Colonic mucosa (tissue), 4 donors: ENCODE measurements around the gene C19orf38. TPM values are rescaled to one million over a fixed set of nuclear protein-coding genes. Genes with fewer than 3 reads are reported as not detected.

Experiments
- DNase-seq: peaks from one replicate; pipeline ENCODE4 v3.0.0-alpha.2; 2020
- H3K27ac ChIP-seq: fragments of 200-600 bp; one replicate; pipeline ENCODE4 v1.8.0; 2021
- H3K27me3 ChIP-seq: fragments of 200-600 bp; one replicate; pipeline ENCODE4 v1.8.0; 2021
- H3K36me3 ChIP-seq: fragments of 200-600 bp; one replicate; pipeline ENCODE4 v1.8.0; 2021
- H3K4me1 ChIP-seq: fragments of 200-600 bp; one replicate; pipeline ENCODE4 v1.8.0; 2021; ENCODE audit warnings: mild to moderate bottlenecking
- H3K4me3 ChIP-seq: fragments of 200-600 bp; one replicate; pipeline ENCODE4 v1.8.0; 2021
- H3K9ac ChIP-seq, 2 donors: one replicate each; pipeline ENCODE4 v1.7.0; 2013; ENCODE audit warnings: control low read depth in 2 of 2, low read depth in 2 of 2, low read length in 2 of 2
- H3K9me3 ChIP-seq: fragments of 200-600 bp; one replicate; pipeline ENCODE4 v1.8.0; 2021
- intact Hi-C: fragments of 100-400 bp; cut with DNase I; formaldehyde crosslinking; loops from one replicate; pipeline ENCODE4 v1.14.1; 2022
- total RNA-seq, 2 donors: library from RNA; stranded (reverse); fragmentation: NEBNext Ultra II Directional in 1 of 2; extraction: Animal tissue kit (Norgen Biotek cat#: 25700) in 1 of 2; gene quantifications; one replicate each; pipeline ENCODE4 v1.2.1, GENCODE V29; 2021
- TF ChIP-seq, protein P1 (sequence below): fragments of 200-600 bp; IDR thresholded peaks from one replicate; pipeline ENCODE4 v1.8.0; 2022; ENCODE audit warnings: antibody characterized with exemption, mild to moderate bottlenecking
- donor health status: healthy.
- donor health status: DM: no; HTN: no; CAD: no.
- donor health status: DM: no; HTN: no; CAD: no.

The C19orf38 gene
- total RNA-seq, 2 donors from 2014 or later = 0.77 to 1.5 TPM

DNA sequence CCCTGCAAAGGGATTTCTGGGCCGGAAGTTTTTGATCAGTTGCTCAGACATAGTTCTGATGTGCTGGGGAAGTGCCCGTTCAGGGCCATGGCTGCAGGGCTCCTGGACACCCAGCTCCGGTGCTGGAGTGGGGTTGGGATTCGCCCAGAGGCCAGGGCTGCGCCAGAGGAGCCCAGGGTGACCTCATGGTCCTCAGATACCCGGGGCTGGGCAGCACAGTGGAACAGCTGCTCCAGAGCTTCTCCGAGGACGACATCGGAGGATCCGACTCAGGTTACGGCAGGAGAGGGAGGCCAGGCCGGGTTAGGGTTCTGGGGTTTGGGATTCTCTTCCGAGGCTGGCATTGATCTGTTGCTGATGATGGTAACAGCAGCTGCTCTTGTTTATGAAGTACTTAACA lies 44.0 kb downstream of the C19orf38 start:
- TF ChIP-seq, protein P1, sequence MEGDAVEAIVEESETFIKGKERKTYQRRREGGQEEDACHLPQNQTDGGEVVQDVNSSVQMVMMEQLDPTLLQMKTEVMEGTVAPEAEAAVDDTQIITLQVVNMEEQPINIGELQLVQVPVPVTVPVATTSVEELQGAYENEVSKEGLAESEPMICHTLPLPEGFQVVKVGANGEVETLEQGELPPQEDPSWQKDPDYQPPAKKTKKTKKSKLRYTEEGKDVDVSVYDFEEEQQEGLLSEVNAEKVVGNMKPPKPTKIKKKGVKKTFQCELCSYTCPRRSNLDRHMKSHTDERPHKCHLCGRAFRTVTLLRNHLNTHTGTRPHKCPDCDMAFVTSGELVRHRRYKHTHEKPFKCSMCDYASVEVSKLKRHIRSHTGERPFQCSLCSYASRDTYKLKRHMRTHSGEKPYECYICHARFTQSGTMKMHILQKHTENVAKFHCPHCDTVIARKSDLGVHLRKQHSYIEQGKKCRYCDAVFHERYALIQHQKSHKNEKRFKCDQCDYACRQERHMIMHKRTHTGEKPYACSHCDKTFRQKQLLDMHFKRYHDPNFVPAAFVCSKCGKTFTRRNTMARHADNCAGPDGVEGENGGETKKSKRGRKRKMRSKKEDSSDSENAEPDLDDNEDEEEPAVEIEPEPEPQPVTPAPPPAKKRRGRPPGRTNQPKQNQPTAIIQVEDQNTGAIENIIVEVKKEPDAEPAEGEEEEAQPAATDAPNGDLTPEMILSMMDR = no peak
- peak overlapping the region in 1 of 2 donors; percentile 63 for H3K9ac ChIP-seq
- intact Hi-C loops = no loop called here
- peaks cover 25% of the 10 kb centered on the region for H3K4me1 ChIP-seq
- no peaks in the 10 kb centered on the region for H3K9me3 ChIP-seq
- peak overlapping the region; percentile 81 for H3K27ac ChIP-seq
- no peaks in the 10 kb centered on the region for H3K27me3 ChIP-seq
- no peak overlapping the region for H3K4me3 ChIP-seq
- DNase-seq = no peak
- no peaks in the 10 kb centered on the region for H3K36me3 ChIP-seq

DNA sequence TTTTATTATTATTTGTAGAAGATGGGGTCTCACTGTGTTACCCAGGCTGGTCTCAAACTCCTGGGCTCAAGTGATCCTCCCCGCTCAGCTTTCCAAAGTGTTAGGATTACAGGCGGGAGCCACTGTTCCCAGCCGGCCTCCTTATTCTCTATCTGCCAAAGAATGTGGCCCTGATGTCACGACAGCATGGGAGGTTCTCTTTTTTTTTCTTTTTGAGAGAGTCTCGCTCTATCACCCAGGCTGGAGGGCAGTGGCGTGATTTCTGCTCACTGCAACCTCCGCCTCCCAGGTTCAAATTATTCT lies 46.6 kb downstream of the C19orf38 start:
- Histone ChIP-seq H3K9me3 (no peaks in the 10 kb centered on the region), H3K9ac (no peak overlapping the region), H3K36me3 (no peaks in the 10 kb centered on the region), H3K27ac (no peak overlapping the region), H3K27me3 (no peaks in the 10 kb centered on the region), H3K4me1 (peaks cover 34% of the 10 kb centered on the region), H3K4me3 (no peak overlapping the region)
- DNase-seq = no peak
- TF ChIP-seq, protein P1 = no peak
- intact Hi-C loops = no loop called here

DNA sequence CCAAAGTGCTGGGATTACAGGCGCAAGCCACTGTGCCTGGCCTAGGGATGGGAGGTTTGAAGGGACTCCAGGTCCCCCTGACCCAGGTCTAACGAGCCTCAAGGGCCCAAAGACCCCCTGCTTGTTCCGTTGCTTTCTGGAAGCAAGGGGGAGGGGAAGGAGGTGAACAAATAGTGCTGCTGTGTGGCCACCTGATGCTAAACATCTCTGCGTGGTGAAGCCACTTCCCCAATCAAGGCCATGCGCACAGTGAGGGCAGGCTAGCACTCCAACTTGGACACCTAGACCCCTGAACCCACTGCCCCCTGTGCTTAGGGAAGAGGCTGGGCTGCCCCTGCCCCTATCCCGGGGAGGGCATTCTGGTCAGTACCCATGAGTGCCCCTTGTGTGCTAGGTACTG lies 47.1 kb downstream of the C19orf38 start:
- H3K9me3 ChIP-seq = no peaks in the 10 kb centered on the region
- no peak for DNase-seq
- no peaks in the 10 kb centered on the region for H3K27me3 ChIP-seq
- no peaks in the 10 kb centered on the region for H3K36me3 ChIP-seq
- TF ChIP-seq, protein P1 = no peak
- no peak overlapping the region for H3K4me3 ChIP-seq
- no peak overlapping the region for H3K27ac ChIP-seq
- intact Hi-C loops = no loop called here
- H3K4me1 ChIP-seq = peaks cover 39% of the 10 kb centered on the region
- no peak overlapping the region for H3K9ac ChIP-seq

DNA sequence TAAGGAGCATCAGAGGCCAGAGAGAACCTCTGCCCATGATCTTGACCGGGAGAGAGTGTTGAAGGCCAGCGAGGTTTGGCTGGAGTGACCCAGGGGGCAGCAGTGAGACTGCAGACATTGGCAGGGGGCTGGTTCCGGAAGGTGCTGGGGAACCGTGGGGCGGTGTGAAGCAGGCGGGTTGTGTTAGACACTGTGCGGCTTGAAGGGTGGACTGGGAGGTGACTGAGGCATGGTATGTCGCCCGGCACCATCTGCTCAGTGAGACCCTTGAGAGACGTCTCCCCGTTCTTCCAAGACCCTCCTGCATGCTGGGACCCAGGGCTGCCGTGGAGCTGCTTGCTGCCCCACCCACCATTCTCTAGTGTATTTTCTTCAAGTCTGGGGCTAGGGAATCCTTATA lies 47.7 kb downstream of the C19orf38 start:
- Histone ChIP-seq H3K9me3 (no peaks in the 10 kb centered on the region), H3K27me3 (no peaks in the 10 kb centered on the region), H3K4me3 (no peak overlapping the region), H3K36me3 (no peaks in the 10 kb centered on the region), H3K4me1 (peaks cover 38% of the 10 kb centered on the region), H3K27ac (no peak overlapping the region), H3K9ac (peak overlapping the region in 1 of 2 donors; percentile 19)
- TF ChIP-seq, protein P1 = no peak
- DNase-seq = no peak
- intact Hi-C loops = no loop called here

DNA sequence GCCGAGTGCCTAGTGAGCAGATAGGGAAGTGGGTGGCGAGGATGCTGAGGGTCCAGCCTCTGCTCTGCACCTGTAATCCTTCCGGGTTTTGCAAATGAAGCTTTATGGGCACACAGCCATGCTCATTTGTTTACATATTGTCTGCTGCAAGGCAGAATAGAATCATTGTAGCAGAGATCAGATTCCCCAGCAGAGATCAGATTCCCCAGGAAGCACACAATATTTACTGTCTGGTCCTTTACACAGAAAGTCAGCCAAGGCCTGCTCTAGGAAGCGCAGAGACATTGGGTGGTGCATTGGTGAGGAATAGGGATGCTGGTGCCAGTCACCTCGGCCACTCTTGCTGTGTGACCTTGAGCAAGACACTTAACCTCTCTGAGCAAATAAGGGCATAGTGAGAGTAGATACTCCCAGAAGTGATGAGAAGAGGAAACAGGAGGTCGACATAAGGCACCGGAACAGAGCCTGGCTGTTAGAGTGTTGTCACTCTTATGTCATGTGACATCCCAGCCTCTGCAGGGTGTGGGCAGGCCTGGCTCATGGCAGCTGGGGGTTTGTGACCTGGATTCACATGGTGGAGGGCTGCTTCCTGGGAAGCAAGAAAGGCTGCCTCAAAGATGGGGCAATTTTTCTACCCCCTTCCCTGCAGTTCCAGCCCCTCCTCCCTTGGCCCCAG lies 48.8 kb downstream of the C19orf38 start:
- peaks cover 33% of the 10 kb centered on the region for H3K4me1 ChIP-seq
- H3K9ac ChIP-seq = peak overlapping the region in 1 of 2 donors; percentile 62
- H3K27me3 ChIP-seq = no peaks in the 10 kb centered on the region
- TF ChIP-seq, protein P1 = no peak
- no peaks in the 10 kb centered on the region for H3K9me3 ChIP-seq
- H3K27ac ChIP-seq = peak overlapping the region; percentile 72
- DNase-seq = peak; percentile 40
- intact Hi-C loops = no loop called here
- H3K4me3 ChIP-seq = no peak overlapping the region
- no peaks in the 10 kb centered on the region for H3K36me3 ChIP-seq
